ES-I3 (cell line): ENCODE data around the gene KCNT1.

Experiments
- H3K36me3 ChIP-seq: 2 replicates; pipeline ENCODE4 v1.6.1; 2013; ENCODE audit warnings: mild to moderate bottlenecking, low read length, control low read depth, moderate library complexity; ENCODE audit not compliant: insufficient read depth
- H3K4me1 ChIP-seq: 2 replicates; pipeline ENCODE4 v1.6.1; 2013; ENCODE audit warnings: mild to moderate bottlenecking, control low read depth, low read length; ENCODE audit not compliant: insufficient read depth
- H3K9ac ChIP-seq: 2 replicates; pipeline ENCODE4 v1.6.1; 2013; ENCODE audit warnings: low read depth, mild to moderate bottlenecking, low read length, moderate library complexity
- H3K9me3 ChIP-seq: 2 replicates; pipeline ENCODE4 v1.6.1; 2013; ENCODE audit warnings: mild to moderate bottlenecking, low read length, moderate library complexity; ENCODE audit not compliant: control insufficient read depth, insufficient read depth

The KCNT1 gene

DNA sequence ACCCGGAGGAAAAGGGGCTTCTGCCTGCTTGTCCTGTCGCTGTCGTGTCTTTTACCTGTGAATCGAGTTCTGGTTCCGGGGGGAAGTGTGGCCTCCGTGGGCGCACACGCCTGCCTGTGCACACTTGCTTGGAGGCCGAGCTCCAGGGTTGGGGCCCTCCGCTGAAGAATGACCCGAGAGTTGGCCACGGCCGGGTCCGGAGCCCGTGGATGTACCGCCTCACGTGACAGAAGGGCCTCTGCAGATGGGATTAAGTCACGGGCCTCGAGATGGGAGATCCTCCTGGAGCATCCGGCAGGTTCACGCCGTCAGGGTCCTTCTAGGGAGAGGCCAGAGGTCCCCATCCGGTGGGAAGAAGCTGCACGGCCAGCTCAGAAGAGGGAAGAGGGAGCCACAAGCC lies 81.0 kb downstream of the KCNT1 start:
- Histone ChIP-seq H3K9ac (no peak overlapping the region), H3K36me3 (no peaks in the 10 kb centered on the region), H3K9me3 (no peaks in the 10 kb centered on the region), H3K4me1 (no peaks in the 10 kb centered on the region)

- Histone ChIP-seq H3K4me1 (no peaks in the 10 kb centered on the region), H3K9me3 (no peaks in the 10 kb centered on the region), H3K36me3 (no peaks in the 10 kb centered on the region), H3K9ac (no peak overlapping the region)
Measured at GRCh38 chr9:135783540-135784245, 81.7 kb downstream of the KCNT1 start.

DNA sequence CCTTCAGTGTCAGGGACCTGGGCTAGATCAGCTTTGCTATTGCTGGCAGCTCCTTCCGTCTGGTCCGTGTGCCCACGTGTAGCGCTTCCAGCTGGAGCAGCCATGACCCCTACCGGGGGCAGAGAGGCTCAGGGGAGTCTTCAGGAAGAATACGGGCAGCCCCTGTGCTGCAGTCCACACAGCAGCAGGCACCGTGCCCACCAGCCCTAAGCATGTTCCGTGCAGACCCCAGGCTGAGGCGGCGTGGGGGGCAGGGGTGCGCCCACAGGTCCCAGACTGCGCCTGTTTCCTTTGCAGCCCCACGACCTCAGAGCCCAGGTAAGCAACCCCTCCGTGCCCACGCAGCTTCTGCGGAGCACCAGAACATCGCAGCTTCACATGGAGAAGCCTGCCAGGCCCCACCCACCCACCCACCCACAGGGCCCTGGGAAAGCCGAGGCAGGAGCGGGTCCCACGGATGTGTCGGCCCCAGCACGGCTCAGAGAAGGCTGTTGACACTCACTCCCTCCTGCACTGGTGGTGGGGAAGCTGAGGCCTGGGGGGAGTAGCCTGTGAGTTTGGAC lies 83.1 kb downstream of the KCNT1 start:
- H3K36me3 ChIP-seq, result no peaks in the 10 kb centered on the region
- no peak overlapping the region for H3K9ac ChIP-seq
- H3K9me3 ChIP-seq, result no peaks in the 10 kb centered on the region
- H3K4me1 ChIP-seq, result no peaks in the 10 kb centered on the region

DNA sequence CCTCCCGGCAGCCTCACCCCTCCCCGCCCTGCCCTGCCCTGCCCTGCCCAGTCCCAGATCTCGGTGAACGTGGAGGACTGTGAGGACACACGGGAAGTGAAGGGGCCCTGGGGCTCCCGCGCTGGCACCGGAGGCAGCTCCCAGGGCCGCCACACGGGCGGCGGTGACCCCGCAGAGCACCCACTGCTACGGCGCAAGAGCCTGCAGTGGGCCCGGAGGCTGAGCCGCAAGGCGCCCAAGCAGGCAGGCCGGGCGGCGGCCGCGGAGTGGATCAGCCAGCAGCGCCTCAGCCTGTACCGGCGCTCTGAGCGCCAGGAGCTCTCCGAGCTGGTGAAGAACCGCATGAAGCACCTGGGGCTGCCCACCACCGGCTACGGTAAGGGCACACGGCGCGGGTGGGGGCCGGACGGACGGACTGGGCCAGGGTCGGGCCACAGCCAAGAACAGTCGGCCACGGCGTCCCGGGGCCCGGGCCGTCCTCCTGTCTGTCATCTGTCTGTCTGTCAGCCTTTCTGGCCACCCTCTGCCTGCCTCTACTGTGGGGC lies 84.2 kb downstream of the KCNT1 start:
- H3K9me3 ChIP-seq, result no peaks in the 10 kb centered on the region
- H3K4me1 ChIP-seq, result no peaks in the 10 kb centered on the region
- H3K36me3 ChIP-seq, result no peaks in the 10 kb centered on the region
- no peak overlapping the region for H3K9ac ChIP-seq

- Histone ChIP-seq H3K36me3 (no peaks in the 10 kb centered on the region), H3K4me1 (no peaks in the 10 kb centered on the region), H3K9me3 (no peaks in the 10 kb centered on the region), H3K9ac (no peak overlapping the region)
Measured at GRCh38 chr9:135787317-135787716, 85.3 kb downstream of the KCNT1 start.

DNA sequence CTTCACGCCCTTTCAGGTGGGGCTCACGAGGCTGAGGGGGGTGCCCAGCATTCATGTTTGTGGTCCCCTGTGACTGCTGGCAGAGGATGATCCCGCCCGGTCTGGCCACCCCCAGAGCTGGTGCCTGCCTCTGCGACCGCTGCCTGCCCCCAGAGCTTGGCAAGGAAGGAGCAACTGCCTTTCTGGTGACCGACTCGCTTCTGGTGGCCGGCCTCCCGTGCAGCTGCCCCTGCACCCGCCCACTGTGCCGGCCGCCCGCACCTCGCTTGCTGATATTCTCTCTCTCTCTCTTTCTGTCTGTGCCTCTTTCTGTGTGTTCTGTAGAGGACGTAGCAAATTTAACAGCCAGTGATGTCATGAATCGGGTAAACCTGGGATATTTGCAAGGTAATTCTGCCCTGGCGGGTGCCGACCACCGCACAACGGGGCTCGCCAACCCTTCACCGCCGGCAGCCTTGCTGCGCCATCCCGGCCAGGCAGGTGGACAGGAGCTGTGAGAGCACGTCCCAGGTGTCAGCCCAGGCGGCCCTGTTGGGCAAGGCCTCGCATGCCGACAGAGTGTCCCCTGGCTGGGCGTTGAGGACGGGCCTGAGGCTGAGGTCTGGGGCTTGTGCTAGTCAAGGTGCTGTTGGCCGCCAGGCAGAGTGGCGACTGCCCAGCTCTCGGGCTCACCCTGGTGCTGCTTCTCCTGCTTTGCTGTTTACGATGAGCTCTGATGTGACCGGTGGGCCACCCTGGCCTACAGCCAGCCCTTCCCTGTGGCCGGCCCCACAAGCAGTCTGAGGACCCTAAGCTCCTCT lies 86.0 kb downstream of the KCNT1 start:
- Histone ChIP-seq H3K4me1 (no peaks in the 10 kb centered on the region), H3K36me3 (no peaks in the 10 kb centered on the region), H3K9ac (no peak overlapping the region), H3K9me3 (no peaks in the 10 kb centered on the region)

DNA sequence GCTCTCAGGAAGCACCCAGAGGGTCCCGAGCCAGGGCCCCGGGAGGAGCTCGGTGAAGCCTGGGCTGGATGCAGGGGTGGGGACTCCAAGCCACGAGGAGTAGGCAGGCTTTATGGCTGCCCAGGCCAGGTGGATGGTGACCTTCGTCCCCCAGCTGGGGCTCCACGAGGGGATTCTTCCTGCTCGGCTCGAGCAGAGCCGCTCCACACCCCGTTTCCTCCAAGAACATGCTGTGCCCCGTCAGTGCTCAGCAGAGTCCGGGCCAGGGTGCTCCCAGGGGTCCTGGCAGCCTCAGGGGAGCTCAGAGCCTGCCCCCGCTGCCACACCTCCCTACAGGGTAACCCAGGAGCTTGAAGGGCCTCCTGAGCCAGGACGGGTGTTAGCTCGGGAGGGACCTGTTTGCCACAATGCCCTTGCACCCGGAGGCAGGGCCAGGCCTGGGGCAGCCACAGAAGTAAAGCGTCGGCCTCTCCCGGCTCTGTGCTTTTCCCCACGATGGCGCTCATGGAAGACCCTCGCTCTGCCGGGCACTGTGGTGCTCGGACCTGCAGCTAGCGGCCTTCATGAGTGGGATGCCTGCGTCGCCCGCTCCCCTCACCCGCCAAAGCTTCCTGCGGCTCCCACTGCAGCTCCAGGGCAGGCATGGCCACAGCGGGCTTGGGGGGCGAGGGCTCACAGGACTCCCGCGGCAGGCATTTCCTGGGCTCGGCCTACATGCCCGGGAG lies 86.8 kb downstream of the KCNT1 start:
- Histone ChIP-seq H3K36me3 (no peaks in the 10 kb centered on the region), H3K9ac (no peak overlapping the region), H3K9me3 (no peaks in the 10 kb centered on the region), H3K4me1 (no peaks in the 10 kb centered on the region)

DNA sequence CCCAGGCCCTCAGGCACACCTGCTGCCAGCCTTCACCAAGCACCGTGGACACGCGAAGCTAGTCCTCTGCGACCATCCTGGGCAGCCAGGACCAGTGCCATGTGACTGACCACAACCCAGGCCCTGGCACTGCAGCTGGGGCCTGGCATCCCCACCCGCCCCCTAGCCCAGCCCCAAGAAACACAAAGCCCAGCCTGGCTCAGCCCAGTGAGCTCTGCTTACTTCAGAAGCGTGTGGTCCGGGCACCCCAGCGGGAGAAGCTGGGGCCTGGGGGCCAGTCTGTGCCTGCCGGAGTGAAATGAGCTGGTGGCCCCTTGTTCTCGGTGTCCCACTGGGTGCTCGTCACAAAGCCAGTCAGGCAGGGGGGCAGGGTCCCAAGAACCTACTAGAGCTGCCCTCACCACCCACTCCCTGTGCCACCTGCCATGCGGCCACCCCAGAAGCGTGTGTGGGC lies 87.9 kb downstream of the KCNT1 start:
- Histone ChIP-seq H3K4me1 (no peaks in the 10 kb centered on the region), H3K9ac (no peak overlapping the region), H3K36me3 (no peaks in the 10 kb centered on the region), H3K9me3 (no peaks in the 10 kb centered on the region)

GRCh38 chr9:135790356-135790755 lies 88.4 kb downstream of the KCNT1 start:
- Histone ChIP-seq H3K4me1 (no peaks in the 10 kb centered on the region), H3K9me3 (no peaks in the 10 kb centered on the region)

GRCh38 chr9:135790850-135791249 lies 88.9 kb downstream of the KCNT1 start:
- Histone ChIP-seq H3K9me3 (no peaks in the 10 kb centered on the region), H3K9ac (no peak overlapping the region), H3K4me1 (no peaks in the 10 kb centered on the region), H3K36me3 (no peaks in the 10 kb centered on the region)

More at GRCh38 chr9:135790356-135790755, 88.4 kb downstream of the KCNT1 start:
- Histone ChIP-seq H3K9ac (no peak overlapping the region), H3K36me3 (no peaks in the 10 kb centered on the region)

- H3K9me3 ChIP-seq, result no peaks in the 10 kb centered on the region
- no peak overlapping the region for H3K9ac ChIP-seq
- no peaks in the 10 kb centered on the region for H3K4me1 ChIP-seq
- no peaks in the 10 kb centered on the region for H3K36me3 ChIP-seq
Measured at GRCh38 chr9:135791431-135792267, 89.7 kb downstream of the KCNT1 start.

GRCh38 chr9:135792268-135793128 lies 90.5 kb downstream of the KCNT1 start:
- H3K4me1 ChIP-seq, result no peaks in the 10 kb centered on the region
- H3K9ac ChIP-seq, result no peak overlapping the region
- no peaks in the 10 kb centered on the region for H3K9me3 ChIP-seq
- H3K36me3 ChIP-seq, result no peaks in the 10 kb centered on the region
